Smooth muscle cell (in vitro differentiated cells): ENCODE measurements around the gene PPP2R5D. TPM values are rescaled to one million over a fixed set of nuclear protein-coding genes. Genes with fewer than 3 reads are reported as not detected.

Experiments
- DNase-seq: peaks from one replicate; lab custom pipeline; 2025; ENCODE audit not compliant: unreplicated experiment; lab: John Stamatoyannopoulos, UW
- H2AFZ ChIP-seq: fragments of 200-600 bp; sonication (generic); 2 replicates; pipeline ENCODE4 v1.6.0; 2016; ENCODE audit warnings: antibody characterized with exemption, low read depth, mild to moderate bottlenecking
- H3F3A ChIP-seq: fragments of 200-600 bp; sonication (generic); 2 replicates; pipeline ENCODE4 v1.6.0; 2017; ENCODE audit warnings: antibody characterized with exemption, low read depth
- H3K27ac ChIP-seq: fragments of 200-600 bp; sonication (generic); 2 replicates; pipeline ENCODE4 v1.5.1; 2016; ENCODE audit warnings: low read depth, mild to moderate bottlenecking
- H3K27me3 ChIP-seq: fragments of 200-600 bp; sonication (generic); 2 replicates; pipeline ENCODE4 v1.6.1; 2016; ENCODE audit warnings: low read depth, mild to moderate bottlenecking
- H3K36me3 ChIP-seq: fragments of 200-600 bp; sonication (generic); 2 replicates; pipeline ENCODE4 v1.5.1; 2016; ENCODE audit warnings: low read depth
- H3K4me1 ChIP-seq: fragments of 200-600 bp; sonication (generic); 2 replicates; pipeline ENCODE4 v1.5.1; 2016; ENCODE audit warnings: low read depth
- H3K4me2 ChIP-seq: fragments of 200-600 bp; sonication (generic); 2 replicates; pipeline ENCODE4 v1.6.0; 2016; ENCODE audit warnings: mild to moderate bottlenecking
- H3K4me3 ChIP-seq: fragments of 200-600 bp; sonication (generic); 2 replicates; pipeline ENCODE4 v1.5.1; 2016; ENCODE audit warnings: mild to moderate bottlenecking
- H3K79me2 ChIP-seq: fragments of 200-600 bp; sonication (generic); 2 replicates; pipeline ENCODE4 v1.6.0; 2016; ENCODE audit warnings: low read depth, mild to moderate bottlenecking
- H3K9ac ChIP-seq: fragments of 200-600 bp; sonication (generic); 2 replicates; pipeline ENCODE4 v1.6.0; 2016; ENCODE audit warnings: low read depth
- H3K9me3 ChIP-seq: fragments of 200-600 bp; sonication (generic); replicated peaks from 2 replicates; pipeline ENCODE4 v1.5.1; 2016; ENCODE audit warnings: low read depth
- H4K20me1 ChIP-seq: fragments of 200-600 bp; sonication (generic); 2 replicates; pipeline ENCODE4 v1.6.0; 2016; ENCODE audit warnings: low read depth
- CTCF ChIP-seq: fragments of 200-600 bp; sonication (generic); IDR thresholded peaks from 2 replicates; pipeline ENCODE4 v1.5.1; 2017; ENCODE audit warnings: borderline replicate concordance, mild to moderate bottlenecking, antibody characterized with exemption; ENCODE audit not compliant: insufficient read depth, poor library complexity, severe bottlenecking
- WGBS: methylation state at CpG from one replicate; pipeline ENCODE4 v1.1.7; 2016; ENCODE audit warnings: low lambda C conversion rate; 5-methylcytosine and 5-hydroxymethylcytosine counted together
- polyA plus RNA-seq: library from polyadenylated mRNA; unstranded; fragments of >200 nt; fragmentation: Nextera tagmentation; extraction: Ambion mirVana; gene quantifications from 2 replicates; pipeline ENCODE4 v1.2.1, GENCODE V29; 2016
- total RNA-seq: library from RNA; depleted of rRNA; stranded (reverse); fragments of >200 nt; gene quantifications from 2 replicates; pipeline ENCODE4 v1.2.3, GENCODE V29; 2014

Gene PPP2R5D
- total and polyA plus RNA-seq, 2 experiments from 2014 or later = 46.4 to 51.3 TPM

- Histone ChIP-seq H2AFZ (no peak overlapping the region), H3K79me2 (peaks cover 6% of the 10 kb centered on the region), H3K36me3 (no peaks in the 10 kb centered on the region), H3K4me3 (no peak overlapping the region), H3K27me3 (no peaks in the 10 kb centered on the region), H3K4me2 (no peak overlapping the region), H3K27ac (peak overlapping the region; percentile 28), H3K9me3 (no peaks in the 10 kb centered on the region), H3K4me1 (no peaks in the 10 kb centered on the region), H4K20me1 (peaks cover 15% of the 10 kb centered on the region), H3K9ac (no peak overlapping the region), H3F3A (peaks cover 8% of the 10 kb centered on the region)
- no peak for DNase-seq
- TF ChIP-seq CTCF = no peak
- 90% methylated on average over 3 of the region's 3 CpGs for WGBS
Observed at GRCh38 chr6:42971746-42972327, 12.5 kb upstream of the PPP2R5D start.

- Histone ChIP-seq H3K4me2 (no peak overlapping the region), H3K4me3 (no peak overlapping the region), H3K27me3 (no peaks in the 10 kb centered on the region), H3F3A (peaks cover 8% of the 10 kb centered on the region), H3K79me2 (peaks cover 20% of the 10 kb centered on the region), H4K20me1 (peaks cover 19% of the 10 kb centered on the region), H3K9ac (no peak overlapping the region), H3K27ac (no peak overlapping the region), H3K4me1 (peaks cover 8% of the 10 kb centered on the region), H3K9me3 (no peaks in the 10 kb centered on the region), H2AFZ (no peak overlapping the region), H3K36me3 (no peaks in the 10 kb centered on the region)
- no peak for TF ChIP-seq CTCF
- DNase-seq = no peak
- WGBS = 94% methylated on average over 3 of the region's 3 CpGs
Observed at GRCh38 chr6:42973926-42974325, 10.4 kb upstream of the PPP2R5D start.

- Histone ChIP-seq H3K27ac (no peak overlapping the region), H3K4me1 (peaks cover 15% of the 10 kb centered on the region), H3K9ac (no peak overlapping the region), H2AFZ (no peak overlapping the region), H3K36me3 (no peaks in the 10 kb centered on the region), H3K4me2 (no peak overlapping the region), H3K27me3 (no peaks in the 10 kb centered on the region), H3K9me3 (no peaks in the 10 kb centered on the region), H3K79me2 (peaks cover 20% of the 10 kb centered on the region), H4K20me1 (peaks cover 19% of the 10 kb centered on the region), H3F3A (peaks cover 14% of the 10 kb centered on the region), H3K4me3 (no peak overlapping the region)
- TF ChIP-seq CTCF = no peak
- no peak for DNase-seq
- WGBS = 83% methylated on average over 5 of the region's 5 CpGs
Observed at GRCh38 chr6:42974919-42975505, 9.4 kb upstream of the PPP2R5D start.

- Histone ChIP-seq H4K20me1 (peaks cover 19% of the 10 kb centered on the region), H3K4me1 (peaks cover 15% of the 10 kb centered on the region), H3K36me3 (no peaks in the 10 kb centered on the region), H3K79me2 (peaks cover 20% of the 10 kb centered on the region), H3K9me3 (no peaks in the 10 kb centered on the region), H3K4me3 (peak overlapping the region; percentile 97), H3K9ac (peak overlapping the region; percentile 87), H3K4me2 (peak overlapping the region; percentile 92), H3K27me3 (no peaks in the 10 kb centered on the region), H2AFZ (peak overlapping the region; percentile 94), H3K27ac (peak overlapping the region; percentile 87), H3F3A (peaks cover 8% of the 10 kb centered on the region)
- no peak for TF ChIP-seq CTCF
- DNase-seq = peak; percentile 48
- WGBS = under 1% methylated on average over 26 of the region's 28 CpGs
Observed at GRCh38 chr6:42978487-42978838, 5.9 kb upstream of the PPP2R5D start.
